ENCODE data around the gene RHBDL1. TPM values are rescaled to one million over a fixed set of nuclear protein-coding genes. Genes with fewer than 3 reads are reported as not detected.

Gene RHBDL1
- total RNA-seq, 1 donor from 2014 or later = not detected

Other genes starting within 250 kb of the RHBDL1 start
- gene CAPN15, start 148.0 kb upstream of the RHBDL1 start, total RNA-seq = 18.3 and 25.2 TPM in 2 replicates
- not detected in 2 replicates for gene PRR35, start 115.3 kb upstream of the RHBDL1 start, total RNA-seq
- 2.2 and 2.3 TPM in 2 replicates for gene NHLRC4, start 108.7 kb upstream of the RHBDL1 start, total RNA-seq
- 15.1 and 15.9 TPM in 2 replicates for gene PIGQ, start 105.7 kb upstream of the RHBDL1 start, total RNA-seq
- 9.2 and 10.9 TPM in 2 replicates for gene RAB40C, start 85.6 kb upstream of the RHBDL1 start, total RNA-seq
- gene WFIKKN1, start 44.7 kb upstream of the RHBDL1 start, total RNA-seq = under 0.01 and 0.09 TPM in 2 replicates
- gene METTL26, start 39.4 kb upstream of the RHBDL1 start, total RNA-seq = 46.4 and 47.7 TPM in 2 replicates
- gene MCRIP2, start 33.8 kb upstream of the RHBDL1 start, total RNA-seq = 6.9 and 9.4 TPM in 2 replicates
- 6.2 and 6.4 TPM in 2 replicates for gene WDR90, start 26.3 kb upstream of the RHBDL1 start, total RNA-seq
- gene RHOT2, start 7.5 kb upstream of the RHBDL1 start, total RNA-seq = 23.5 and 23.8 TPM in 2 replicates
- gene STUB1, start 4.7 kb downstream of the RHBDL1 start, total RNA-seq = 71.7 and 89.8 TPM in 2 replicates
- gene JMJD8, start 8.7 kb downstream of the RHBDL1 start, total RNA-seq = 17.9 and 18.5 TPM in 2 replicates
- 1.7 and 2.5 TPM in 2 replicates for gene WDR24, start 14.7 kb downstream of the RHBDL1 start, total RNA-seq
- gene FBXL16, start 30.1 kb downstream of the RHBDL1 start, total RNA-seq = under 0.01 and 0.09 TPM in 2 replicates
- 14.1 and 27.2 TPM in 2 replicates for gene METRN, start 39.4 kb downstream of the RHBDL1 start, total RNA-seq
- 12.2 and 13.8 TPM in 2 replicates for gene ANTKMT, start 45.5 kb downstream of the RHBDL1 start, total RNA-seq
- gene CCDC78, start 50.8 kb downstream of the RHBDL1 start, total RNA-seq = 0.22 and 0.34 TPM in 2 replicates
- gene HAGHL, start 51.4 kb downstream of the RHBDL1 start, total RNA-seq = 4.6 and 4.7 TPM in 2 replicates
- 23.0 and 30.9 TPM in 2 replicates for gene CIAO3, start 65.3 kb downstream of the RHBDL1 start, total RNA-seq
- 0.17 TPM in 1 of 2 replicates, not detected in the other for gene MSLN, start 85.1 kb downstream of the RHBDL1 start, total RNA-seq
- 19.3 and 19.5 TPM in 2 replicates for gene RPUSD1, start 112.7 kb downstream of the RHBDL1 start, total RNA-seq
- 3.1 and 3.3 TPM in 2 replicates for gene CHTF18, start 112.9 kb downstream of the RHBDL1 start, total RNA-seq
- not detected in 2 replicates for gene GNG13, start 125.1 kb downstream of the RHBDL1 start, total RNA-seq

Data from dermis lymphatic vessel endothelial cell (primary cell).